Activated effector memory CD4-positive, alpha-beta T cell treated with Interleukin-2 at 50 U/mL for 16 hours (primary cell): Measurements from ENCODE around the gene NAA16.
"Not testable (repeated sequence)": the region's sequence is repeated elsewhere in the genome, so short reads cannot be mapped to it uniquely, and the experiment has no call there.

ENCODE experiments used
- DNase-seq: peaks from one replicate; pipeline ENCODE4 v3.0.0-alpha.2; 2020

Gene NAA16

GRCh38 chr13:41310963-41311405, at the start of gene NAA16:
Gene NAA16, plus strand, starts transcription at chr13:41311267. Its CDS starts 262 bp downstream, at chr13:41311529.
- peak; percentile 89 for DNase-seq

- DNase-seq, result peak; percentile 75
Measured at GRCh38 chr13:41263261-41263971, 47.7 kb upstream of the NAA16 start, which contains the start of gene MTRF1. Gene MTRF1, minus strand, starts transcription at chr13:41263576. Its CDS starts 2,669 bp downstream, at chr13:41260907.

GRCh38 chr13:41267106-41267505, 44.0 kb upstream of the NAA16 start:
- no peak for DNase-seq

GRCh38 chr13:41268764-41269163, 42.3 kb upstream of the NAA16 start:
- DNase-seq, result no peak

GRCh38 chr13:41271456-41272285, 39.4 kb upstream of the NAA16 start:
- DNase-seq, result no peak

GRCh38 chr13:41273831-41274441, 37.1 kb upstream of the NAA16 start:
- no peak for DNase-seq

GRCh38 chr13:41274881-41275280, 36.2 kb upstream of the NAA16 start:
- DNase-seq, result no peak

- no peak for DNase-seq
Measured at GRCh38 chr13:41276824-41277223, 34.2 kb upstream of the NAA16 start.

GRCh38 chr13:41279156-41279555, 31.9 kb upstream of the NAA16 start:
- DNase-seq, result not testable (repeated sequence)

GRCh38 chr13:41282129-41282571, 28.9 kb upstream of the NAA16 start:
- DNase-seq, result no peak

GRCh38 chr13:41284512-41285288, 26.4 kb upstream of the NAA16 start:
- no peak for DNase-seq

- no peak for DNase-seq
Measured at GRCh38 chr13:41286370-41286769, 24.7 kb upstream of the NAA16 start.

GRCh38 chr13:41289463-41289881, 21.6 kb upstream of the NAA16 start:
- DNase-seq, result no peak

- DNase-seq, result no peak
Measured at GRCh38 chr13:41291246-41291645, 19.8 kb upstream of the NAA16 start.

- DNase-seq, result no peak
Measured at GRCh38 chr13:41293272-41293671, 17.8 kb upstream of the NAA16 start.

GRCh38 chr13:41294914-41295313, 16.2 kb upstream of the NAA16 start:
- DNase-seq, result no peak

GRCh38 chr13:41295973-41296372, 15.1 kb upstream of the NAA16 start:
- DNase-seq, result no peak

- no peak for DNase-seq
Measured at GRCh38 chr13:41296879-41297646, 14.0 kb upstream of the NAA16 start.

GRCh38 chr13:41299316-41300094, 11.6 kb upstream of the NAA16 start:
- no peak for DNase-seq

- no peak for DNase-seq
Measured at GRCh38 chr13:41302743-41303142, 8.3 kb upstream of the NAA16 start.

GRCh38 chr13:41304551-41304950, 6.5 kb upstream of the NAA16 start:
- DNase-seq, result no peak
